NCI-H2029 treated with DMSO at 0.1 percent for 48 hours (cell line): ENCODE results near the gene HTR5A.

Experiments used
- DNase-seq: peaks from one replicate; lab custom pipeline; 2025; lab: John Stamatoyannopoulos, UW

Gene HTR5A

GRCh38 chr7:155090684-155091083, 20.6 kb downstream of the HTR5A start:
- no peak for DNase-seq

GRCh38 chr7:155093596-155093995, 23.5 kb downstream of the HTR5A start:
- DNase-seq: no peak

GRCh38 chr7:155094636-155095135, 24.6 kb downstream of the HTR5A start:
- DNase-seq: no peak

GRCh38 chr7:155097338-155097737, 27.2 kb downstream of the HTR5A start:
- no peak for DNase-seq

- no peak for DNase-seq
These were observed 33.7 kb downstream of the HTR5A start for GRCh38 chr7:155103839-155104238.

- no peak for DNase-seq
These were observed 34.8 kb downstream of the HTR5A start for GRCh38 chr7:155104913-155105312.

- DNase-seq: no peak
These were observed 36.2 kb downstream of the HTR5A start for GRCh38 chr7:155106356-155106755.

- no peak for DNase-seq
These were observed 37.0 kb downstream of the HTR5A start for GRCh38 chr7:155107126-155107525.

GRCh38 chr7:155108144-155108901, 38.2 kb downstream of the HTR5A start:
- no peak for DNase-seq

- no peak for DNase-seq
These were observed 39.0 kb downstream of the HTR5A start for GRCh38 chr7:155109121-155109520.

GRCh38 chr7:155115288-155115687, 45.2 kb downstream of the HTR5A start:
- no peak for DNase-seq

GRCh38 chr7:155119801-155120382, 49.8 kb downstream of the HTR5A start:
- no peak for DNase-seq

- no peak for DNase-seq
These were observed 50.3 kb downstream of the HTR5A start for GRCh38 chr7:155120460-155120859.

- DNase-seq: no peak
These were observed 52.7 kb downstream of the HTR5A start for GRCh38 chr7:155122831-155123230.

GRCh38 chr7:155123413-155123812, 53.3 kb downstream of the HTR5A start:
- DNase-seq: no peak

GRCh38 chr7:155124706-155125105, 54.6 kb downstream of the HTR5A start:
- no peak for DNase-seq

- no peak for DNase-seq
These were observed 59.1 kb downstream of the HTR5A start for GRCh38 chr7:155129186-155129585.

GRCh38 chr7:155129789-155130188, 59.7 kb downstream of the HTR5A start:
- DNase-seq: no peak

GRCh38 chr7:155130493-155130892, 60.4 kb downstream of the HTR5A start:
- no peak for DNase-seq

GRCh38 chr7:155131090-155131489, 61.0 kb downstream of the HTR5A start:
- no peak for DNase-seq

- no peak for DNase-seq
These were observed 62.3 kb downstream of the HTR5A start for GRCh38 chr7:155132431-155132830.

GRCh38 chr7:155136619-155137243, 66.6 kb downstream of the HTR5A start:
- DNase-seq: no peak
